Activated T-helper 1 cell treated with anti-CD3 and anti-CD28 coated beads, Interleukin-12 subunit alpha, Interleukin-12 subunit beta, Interleukin-2, Interleukin-4 antibody, amounts not matched to agents 30 ng/mL and 10 ng/mL and 1 ng/mL, durations not matched to agents 14 hours and 24 hours and 36 hours (primary cell): ENCODE measurements around the gene UNC45A. TPM values are rescaled to one million over a fixed set of nuclear protein-coding genes. Genes with fewer than 3 reads are reported as not detected.

ENCODE experiments used
- DNase-seq: peaks from one replicate; pipeline ENCODE4 v3.0.0; 2021; ENCODE audit warnings: low spot score
- H3K27ac Mint-ChIP-seq: one replicate; pipeline ENCODE4 v1.8.0; 2021; ENCODE audit warnings: mild to moderate bottlenecking, mixed read lengths
- H3K27me3 Mint-ChIP-seq: one replicate; pipeline ENCODE4 v1.8.0; 2022; ENCODE audit warnings: mild to moderate bottlenecking, moderate library complexity, mixed read lengths; ENCODE audit not compliant: insufficient read depth
- H3K36me3 Mint-ChIP-seq: one replicate; pipeline ENCODE4 v1.8.0; 2021; ENCODE audit warnings: low read depth, mixed read lengths
- H3K4me1 Mint-ChIP-seq: one replicate; pipeline ENCODE4 v1.8.0; 2021; ENCODE audit warnings: low read depth, mixed read lengths
- H3K4me3 Mint-ChIP-seq: one replicate; pipeline ENCODE4 v1.8.0; 2021; ENCODE audit warnings: mild to moderate bottlenecking, moderate library complexity, mixed read lengths
- H3K9me3 Mint-ChIP-seq: one replicate; pipeline ENCODE4 v1.8.0; 2021; ENCODE audit warnings: mixed read lengths
- intact Hi-C: fragments of 100-400 bp; cut with micrococcal nuclease; formaldehyde crosslinking; loops from one replicate; pipeline ENCODE4 v1.15.1; 2024
- total RNA-seq: library from RNA; stranded (reverse); gene quantifications from 2 replicates; pipeline ENCODE4 v1.2.3, GENCODE V29; 2022

UNC45A gene
- total RNA-seq, 1 donor from 2014 or later = 68.6 TPM

GRCh38 chr15:90974216-90974615 is 39.1 kb downstream of the UNC45A start:
- Mint-ChIP-seq H3K9me3 (no peaks in the 10 kb centered on the region), H3K36me3 (peaks cover 51% of the 10 kb centered on the region)
- intact Hi-C loops = no loop called here

GRCh38 chr15:90979582-90979981 is 44.5 kb downstream of the UNC45A start:
- H3K27ac Mint-ChIP-seq = peak overlapping the region; percentile 61
- intact Hi-C loops = no loop called here
- H3K4me3 Mint-ChIP-seq = no peak overlapping the region

More at GRCh38 chr15:90974216-90974615, 39.1 kb downstream of the UNC45A start:
- no peak for DNase-seq
- Mint-ChIP-seq H3K4me1 (no peaks in the 10 kb centered on the region), H3K27me3 (no peaks in the 10 kb centered on the region), H3K4me3 (no peak overlapping the region), H3K27ac (no peak overlapping the region)

GRCh38 chr15:90981681-90982080 is 46.6 kb downstream of the UNC45A start:
- no peak for DNase-seq
- intact Hi-C loops = loop anchor here (1.0 to 2.0 kb wide), 2 partner anchors 11 to 15 kb away; no protein-coding TSS in a partner anchor
- H3K27me3 Mint-ChIP-seq = no peaks in the 10 kb centered on the region
- H3K4me1 Mint-ChIP-seq = peaks cover 31% of the 10 kb centered on the region
- peak overlapping the region; percentile 67 for H3K27ac Mint-ChIP-seq
- peaks cover 53% of the 10 kb centered on the region for H3K36me3 Mint-ChIP-seq
- no peak overlapping the region for H3K4me3 Mint-ChIP-seq
- no peaks in the 10 kb centered on the region for H3K9me3 Mint-ChIP-seq

More at GRCh38 chr15:90979582-90979981, 44.5 kb downstream of the UNC45A start:
- Mint-ChIP-seq H3K9me3 (no peaks in the 10 kb centered on the region), H3K27me3 (no peaks in the 10 kb centered on the region), H3K36me3 (peaks cover 60% of the 10 kb centered on the region), H3K4me1 (peaks cover 31% of the 10 kb centered on the region)
- no peak for DNase-seq

GRCh38 chr15:90982135-90982534 is 47.0 kb downstream of the UNC45A start:
- H3K36me3 Mint-ChIP-seq = peaks cover 51% of the 10 kb centered on the region
- peak overlapping the region; percentile 67 for H3K27ac Mint-ChIP-seq
- peak overlapping the region; percentile 17 for H3K4me3 Mint-ChIP-seq
- intact Hi-C loops = loop anchor here (1.0 kb wide), 1 partner anchor 10 kb away; no protein-coding TSS in a partner anchor
- H3K9me3 Mint-ChIP-seq = no peaks in the 10 kb centered on the region
- H3K27me3 Mint-ChIP-seq = no peaks in the 10 kb centered on the region
- DNase-seq = no peak
- peaks cover 34% of the 10 kb centered on the region for H3K4me1 Mint-ChIP-seq

GRCh38 chr15:90986790-90987507 is 51.9 kb downstream of the UNC45A start:
- Mint-ChIP-seq H3K27ac (peak overlapping the region; percentile 74), H3K4me1 (peaks cover 49% of the 10 kb centered on the region), H3K9me3 (no peaks in the 10 kb centered on the region), H3K4me3 (no peak overlapping the region), H3K27me3 (no peaks in the 10 kb centered on the region), H3K36me3 (peaks cover 26% of the 10 kb centered on the region)
- DNase-seq = no peak
- intact Hi-C loops = no loop called here

GRCh38 chr15:90987561-90988141 is 52.6 kb downstream of the UNC45A start:
- no peaks in the 10 kb centered on the region for H3K9me3 Mint-ChIP-seq
- H3K27ac Mint-ChIP-seq = peak overlapping the region; percentile 20
- intact Hi-C loops = no loop called here
- H3K4me1 Mint-ChIP-seq = peaks cover 49% of the 10 kb centered on the region
- H3K27me3 Mint-ChIP-seq = no peaks in the 10 kb centered on the region
- H3K4me3 Mint-ChIP-seq = no peak overlapping the region
- H3K36me3 Mint-ChIP-seq = peaks cover 24% of the 10 kb centered on the region
- no peak for DNase-seq

- H3K9me3 Mint-ChIP-seq = no peaks in the 10 kb centered on the region
- intact Hi-C loops = no loop called here
- H3K4me1 Mint-ChIP-seq = peaks cover 49% of the 10 kb centered on the region
- DNase-seq = no peak
- peak overlapping the region; percentile 59 for H3K27ac Mint-ChIP-seq
- no peaks in the 10 kb centered on the region for H3K27me3 Mint-ChIP-seq
- peaks cover 19% of the 10 kb centered on the region for H3K36me3 Mint-ChIP-seq
- H3K4me3 Mint-ChIP-seq = peak overlapping the region; percentile 8
These were observed 53.2 kb downstream of the UNC45A start for GRCh38 chr15:90988296-90988695.

GRCh38 chr15:90989040-90989768 is 54.1 kb downstream of the UNC45A start:
- peaks cover 47% of the 10 kb centered on the region for H3K4me1 Mint-ChIP-seq
- intact Hi-C loops = no loop called here
- no peak for DNase-seq

GRCh38 chr15:90990446-90990845 is 55.4 kb downstream of the UNC45A start:
- no peaks in the 10 kb centered on the region for H3K27me3 Mint-ChIP-seq
- H3K9me3 Mint-ChIP-seq = no peaks in the 10 kb centered on the region
- no peak overlapping the region for H3K4me3 Mint-ChIP-seq
- H3K27ac Mint-ChIP-seq = no peak overlapping the region
- H3K36me3 Mint-ChIP-seq = peaks cover 14% of the 10 kb centered on the region
- H3K4me1 Mint-ChIP-seq = peaks cover 56% of the 10 kb centered on the region
- no peak for DNase-seq
- intact Hi-C loops = loop anchor here (5.0 to 10.0 kb wide), 2 partner anchors 723 to 864 kb away; partner anchors contain the start of genes NGRN and SLCO3A1

More at GRCh38 chr15:90989040-90989768, 54.1 kb downstream of the UNC45A start:
- peaks cover 15% of the 10 kb centered on the region for H3K36me3 Mint-ChIP-seq
- no peak overlapping the region for H3K27ac Mint-ChIP-seq
- H3K4me3 Mint-ChIP-seq = no peak overlapping the region
- H3K9me3 Mint-ChIP-seq = no peaks in the 10 kb centered on the region
- no peaks in the 10 kb centered on the region for H3K27me3 Mint-ChIP-seq

GRCh38 chr15:90991587-90992285 is 56.7 kb downstream of the UNC45A start:
- peaks cover 14% of the 10 kb centered on the region for H3K36me3 Mint-ChIP-seq
- no peaks in the 10 kb centered on the region for H3K27me3 Mint-ChIP-seq
- peak overlapping the region; percentile 5 for H3K4me3 Mint-ChIP-seq
- no peak for DNase-seq
- no peaks in the 10 kb centered on the region for H3K9me3 Mint-ChIP-seq
- intact Hi-C loops = loop anchor here (1.0 to 10.0 kb wide), 3 partner anchors 9 to 863 kb away; partner anchors contain the start of genes NGRN and SLCO3A1
- H3K4me1 Mint-ChIP-seq = peaks cover 64% of the 10 kb centered on the region
- H3K27ac Mint-ChIP-seq = peak overlapping the region; percentile 25

GRCh38 chr15:90994059-90994416 is 59.0 kb downstream of the UNC45A start:
- H3K9me3 Mint-ChIP-seq = no peaks in the 10 kb centered on the region
- H3K4me3 Mint-ChIP-seq = peak overlapping the region; percentile 100
- peak overlapping the region; percentile 100 for H3K27ac Mint-ChIP-seq
- no peaks in the 10 kb centered on the region for H3K27me3 Mint-ChIP-seq
- DNase-seq = no peak
- intact Hi-C loops = loop anchor here (1.0 to 10.0 kb wide), 6 partner anchors 39 to 861 kb away; partner anchors contain the start of genes IQGAP1, NGRN, SLCO3A1 and UNC45A
- H3K36me3 Mint-ChIP-seq = peaks cover 27% of the 10 kb centered on the region
- H3K4me1 Mint-ChIP-seq = peaks cover 42% of the 10 kb centered on the region
